K562 (cell line): ENCODE results near the gene SAFB. TPM values are rescaled to one million over a fixed set of nuclear protein-coding genes. Genes with fewer than 3 reads are reported as not detected.

Source experiments
- CCAR2 ChIP-seq: fragments of 200-400 bp; formaldehyde crosslinking; IDR thresholded peaks from 2 replicates; pipeline ENCODE4 v1.6.1; 2017; ENCODE audit warnings: mild to moderate bottlenecking, low read depth, low read length
- FOXA1 ChIP-seq: fragments of 450-650 bp; IDR thresholded peaks from 2 replicates; pipeline ENCODE4 v1.6.1; 2016; ENCODE audit warnings: mild to moderate bottlenecking, borderline replicate concordance
- PHF21A ChIP-seq: fragments of 450-650 bp; IDR thresholded peaks from 2 replicates; pipeline ENCODE4 v1.6.1; 2017; ENCODE audit warnings: low read depth, borderline replicate concordance
- SNIP1 ChIP-seq: fragments of 450-650 bp; IDR thresholded peaks from 2 replicates; pipeline ENCODE4 v1.7.1; 2017; ENCODE audit warnings: low read depth, mild to moderate bottlenecking
- TCF7L2 ChIP-seq: fragments of 150-350 bp; IDR thresholded peaks from 2 replicates; pipeline ENCODE4 v1.6.1; 2016; ENCODE audit warnings: low read depth, mild to moderate bottlenecking, low read length, moderate library complexity
- ZNF165 ChIP-seq: fragments of 250-450 bp; sonication (Bioruptor Pico); IDR thresholded peaks from 2 replicates; pipeline ENCODE4 v1.4.0; 2020; ENCODE audit warnings: borderline replicate concordance
- ZNF589 ChIP-seq: fragments of 200-800 bp; sonication (Bioruptor generic); IDR thresholded peaks from 2 replicates; pipeline ENCODE4 v1.6.1; 2016; ENCODE audit warnings: low read depth, missing genetic modification characterization, missing compliant biosample characterization
- polyA plus RNA-seq, 8 experiments: library from polyadenylated mRNA; depleted of rRNA in 4 of 8; stranded (reverse) in 5 of 8; unstranded in 3 of 8; fragments of >200 nt; fragmentation: Nextera tagmentation in 2 of 8; fragmentation: Illumina TruSeq in 1 of 8; extraction: Ambion mirVana in 2 of 8; extraction: Trizol in 1 of 8; gene quantifications; 2 replicates each; pipeline versions ENCODE4 v1.2.1 to v1.2.3, GENCODE V29; 2011 to 2014; ENCODE audit warnings: inconsistent platforms in 1 of 8, missing spikeins in 1 of 8
- total RNA-seq, 7 experiments: library from RNA; depleted of rRNA in 6 of 7; stranded (reverse); fragments of >200 nt in 6 of 7; fragmentation: Illumina TruSeq in 2 of 7; extraction: Trizol in 2 of 7; gene quantifications; 2 replicates each; pipeline versions ENCODE4 v1.2.1 to v1.2.3, GENCODE V29; 2011 to 2021; ENCODE audit warnings: low replicate concordance in 1 of 7
- TF ChIP-seq, protein P1 (sequence below): fragments of 200-600 bp; sonication (generic); IDR thresholded peaks from one replicate; pipeline ENCODE4 v1.6.1; 2012; ENCODE audit warnings: mild to moderate bottlenecking, low read depth, low read length, inconsistent platforms
- TF ChIP-seq, protein P2 (sequence below): sonication (generic); formaldehyde crosslinking; IDR thresholded peaks from 2 replicates; pipeline ENCODE4 v1.8.0; 2023; ENCODE audit warnings: mild to moderate bottlenecking, missing genetic modification reagents
- TF ChIP-seq, protein P3 (sequence below), 2 experiments: fragments of 450-650 bp in 1 of 2; IDR thresholded peaks; 2 replicates each; pipeline ENCODE4 v1.6.1; 2011 to 2017; ENCODE audit warnings: low read depth in 2 of 2, antibody characterized with exemption in 1 of 2, borderline replicate concordance in 1 of 2, low read length in 1 of 2, mild to moderate bottlenecking in 1 of 2, mixed read lengths in 1 of 2; ENCODE audit not compliant: control insufficient read depth in 1 of 2

Gene SAFB
- total and polyA plus RNA-seq, 9 of the 15 experiments (the other 6 are each of a cell fraction or from before 2014, with no cell fraction given), result 1.1 to 151 (median 83.1) TPM

DNA sequence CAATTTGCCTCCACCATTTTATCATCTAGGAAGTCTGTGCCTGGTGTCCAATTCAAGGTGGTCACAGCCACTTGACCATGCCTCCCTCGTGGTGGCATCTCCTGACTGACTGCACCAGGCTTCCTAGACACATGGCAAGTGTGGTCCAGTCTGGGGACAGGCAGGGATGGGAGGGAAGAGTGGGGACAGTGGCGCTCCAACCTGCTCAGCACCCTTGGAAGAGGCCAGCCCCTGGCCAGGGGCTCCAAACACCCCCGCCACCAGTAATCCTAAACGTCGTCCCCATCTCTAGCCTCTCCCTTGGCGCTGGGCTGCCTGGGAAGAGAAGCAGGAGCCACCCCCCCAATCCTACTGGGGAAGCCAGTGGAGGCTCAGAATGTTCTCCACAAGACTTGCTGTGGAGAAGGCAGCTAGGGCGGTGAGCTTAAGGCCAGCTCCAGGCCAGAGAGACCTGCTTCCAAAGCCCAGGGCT, 69.9 kb downstream of the SAFB start (continued):
- TF ChIP-seq, protein P1, sequence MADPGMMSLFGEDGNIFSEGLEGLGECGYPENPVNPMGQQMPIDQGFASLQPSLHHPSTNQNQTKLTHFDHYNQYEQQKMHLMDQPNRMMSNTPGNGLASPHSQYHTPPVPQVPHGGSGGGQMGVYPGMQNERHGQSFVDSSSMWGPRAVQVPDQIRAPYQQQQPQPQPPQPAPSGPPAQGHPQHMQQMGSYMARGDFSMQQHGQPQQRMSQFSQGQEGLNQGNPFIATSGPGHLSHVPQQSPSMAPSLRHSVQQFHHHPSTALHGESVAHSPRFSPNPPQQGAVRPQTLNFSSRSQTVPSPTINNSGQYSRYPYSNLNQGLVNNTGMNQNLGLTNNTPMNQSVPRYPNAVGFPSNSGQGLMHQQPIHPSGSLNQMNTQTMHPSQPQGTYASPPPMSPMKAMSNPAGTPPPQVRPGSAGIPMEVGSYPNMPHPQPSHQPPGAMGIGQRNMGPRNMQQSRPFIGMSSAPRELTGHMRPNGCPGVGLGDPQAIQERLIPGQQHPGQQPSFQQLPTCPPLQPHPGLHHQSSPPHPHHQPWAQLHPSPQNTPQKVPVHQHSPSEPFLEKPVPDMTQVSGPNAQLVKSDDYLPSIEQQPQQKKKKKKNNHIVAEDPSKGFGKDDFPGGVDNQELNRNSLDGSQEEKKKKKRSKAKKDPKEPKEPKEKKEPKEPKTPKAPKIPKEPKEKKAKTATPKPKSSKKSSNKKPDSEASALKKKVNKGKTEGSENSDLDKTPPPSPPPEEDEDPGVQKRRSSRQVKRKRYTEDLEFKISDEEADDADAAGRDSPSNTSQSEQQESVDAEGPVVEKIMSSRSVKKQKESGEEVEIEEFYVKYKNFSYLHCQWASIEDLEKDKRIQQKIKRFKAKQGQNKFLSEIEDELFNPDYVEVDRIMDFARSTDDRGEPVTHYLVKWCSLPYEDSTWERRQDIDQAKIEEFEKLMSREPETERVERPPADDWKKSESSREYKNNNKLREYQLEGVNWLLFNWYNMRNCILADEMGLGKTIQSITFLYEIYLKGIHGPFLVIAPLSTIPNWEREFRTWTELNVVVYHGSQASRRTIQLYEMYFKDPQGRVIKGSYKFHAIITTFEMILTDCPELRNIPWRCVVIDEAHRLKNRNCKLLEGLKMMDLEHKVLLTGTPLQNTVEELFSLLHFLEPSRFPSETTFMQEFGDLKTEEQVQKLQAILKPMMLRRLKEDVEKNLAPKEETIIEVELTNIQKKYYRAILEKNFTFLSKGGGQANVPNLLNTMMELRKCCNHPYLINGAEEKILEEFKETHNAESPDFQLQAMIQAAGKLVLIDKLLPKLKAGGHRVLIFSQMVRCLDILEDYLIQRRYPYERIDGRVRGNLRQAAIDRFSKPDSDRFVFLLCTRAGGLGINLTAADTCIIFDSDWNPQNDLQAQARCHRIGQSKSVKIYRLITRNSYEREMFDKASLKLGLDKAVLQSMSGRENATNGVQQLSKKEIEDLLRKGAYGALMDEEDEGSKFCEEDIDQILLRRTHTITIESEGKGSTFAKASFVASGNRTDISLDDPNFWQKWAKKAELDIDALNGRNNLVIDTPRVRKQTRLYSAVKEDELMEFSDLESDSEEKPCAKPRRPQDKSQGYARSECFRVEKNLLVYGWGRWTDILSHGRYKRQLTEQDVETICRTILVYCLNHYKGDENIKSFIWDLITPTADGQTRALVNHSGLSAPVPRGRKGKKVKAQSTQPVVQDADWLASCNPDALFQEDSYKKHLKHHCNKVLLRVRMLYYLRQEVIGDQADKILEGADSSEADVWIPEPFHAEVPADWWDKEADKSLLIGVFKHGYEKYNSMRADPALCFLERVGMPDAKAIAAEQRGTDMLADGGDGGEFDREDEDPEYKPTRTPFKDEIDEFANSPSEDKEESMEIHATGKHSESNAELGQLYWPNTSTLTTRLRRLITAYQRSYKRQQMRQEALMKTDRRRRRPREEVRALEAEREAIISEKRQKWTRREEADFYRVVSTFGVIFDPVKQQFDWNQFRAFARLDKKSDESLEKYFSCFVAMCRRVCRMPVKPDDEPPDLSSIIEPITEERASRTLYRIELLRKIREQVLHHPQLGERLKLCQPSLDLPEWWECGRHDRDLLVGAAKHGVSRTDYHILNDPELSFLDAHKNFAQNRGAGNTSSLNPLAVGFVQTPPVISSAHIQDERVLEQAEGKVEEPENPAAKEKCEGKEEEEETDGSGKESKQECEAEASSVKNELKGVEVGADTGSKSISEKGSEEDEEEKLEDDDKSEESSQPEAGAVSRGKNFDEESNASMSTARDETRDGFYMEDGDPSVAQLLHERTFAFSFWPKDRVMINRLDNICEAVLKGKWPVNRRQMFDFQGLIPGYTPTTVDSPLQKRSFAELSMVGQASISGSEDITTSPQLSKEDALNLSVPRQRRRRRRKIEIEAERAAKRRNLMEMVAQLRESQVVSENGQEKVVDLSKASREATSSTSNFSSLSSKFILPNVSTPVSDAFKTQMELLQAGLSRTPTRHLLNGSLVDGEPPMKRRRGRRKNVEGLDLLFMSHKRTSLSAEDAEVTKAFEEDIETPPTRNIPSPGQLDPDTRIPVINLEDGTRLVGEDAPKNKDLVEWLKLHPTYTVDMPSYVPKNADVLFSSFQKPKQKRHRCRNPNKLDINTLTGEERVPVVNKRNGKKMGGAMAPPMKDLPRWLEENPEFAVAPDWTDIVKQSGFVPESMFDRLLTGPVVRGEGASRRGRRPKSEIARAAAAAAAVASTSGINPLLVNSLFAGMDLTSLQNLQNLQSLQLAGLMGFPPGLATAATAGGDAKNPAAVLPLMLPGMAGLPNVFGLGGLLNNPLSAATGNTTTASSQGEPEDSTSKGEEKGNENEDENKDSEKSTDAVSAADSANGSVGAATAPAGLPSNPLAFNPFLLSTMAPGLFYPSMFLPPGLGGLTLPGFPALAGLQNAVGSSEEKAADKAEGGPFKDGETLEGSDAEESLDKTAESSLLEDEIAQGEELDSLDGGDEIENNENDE, result no peak
- TF ChIP-seq ZNF165, result no peak
- no peak for TF ChIP-seq CCAR2
- TF ChIP-seq, protein P2, sequence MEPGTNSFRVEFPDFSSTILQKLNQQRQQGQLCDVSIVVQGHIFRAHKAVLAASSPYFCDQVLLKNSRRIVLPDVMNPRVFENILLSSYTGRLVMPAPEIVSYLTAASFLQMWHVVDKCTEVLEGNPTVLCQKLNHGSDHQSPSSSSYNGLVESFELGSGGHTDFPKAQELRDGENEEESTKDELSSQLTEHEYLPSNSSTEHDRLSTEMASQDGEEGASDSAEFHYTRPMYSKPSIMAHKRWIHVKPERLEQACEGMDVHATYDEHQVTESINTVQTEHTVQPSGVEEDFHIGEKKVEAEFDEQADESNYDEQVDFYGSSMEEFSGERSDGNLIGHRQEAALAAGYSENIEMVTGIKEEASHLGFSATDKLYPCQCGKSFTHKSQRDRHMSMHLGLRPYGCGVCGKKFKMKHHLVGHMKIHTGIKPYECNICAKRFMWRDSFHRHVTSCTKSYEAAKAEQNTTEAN (CRISPR knock-in tag), result no peak
- TF ChIP-seq ZNF589 (CRISPR knock-in tag), result no peak
- TF ChIP-seq PHF21A, result no peak
- TF ChIP-seq FOXA1, result no peak
- no peak for TF ChIP-seq SNIP1
- no peak for TF ChIP-seq TCF7L2
- TF ChIP-seq, protein P3, sequence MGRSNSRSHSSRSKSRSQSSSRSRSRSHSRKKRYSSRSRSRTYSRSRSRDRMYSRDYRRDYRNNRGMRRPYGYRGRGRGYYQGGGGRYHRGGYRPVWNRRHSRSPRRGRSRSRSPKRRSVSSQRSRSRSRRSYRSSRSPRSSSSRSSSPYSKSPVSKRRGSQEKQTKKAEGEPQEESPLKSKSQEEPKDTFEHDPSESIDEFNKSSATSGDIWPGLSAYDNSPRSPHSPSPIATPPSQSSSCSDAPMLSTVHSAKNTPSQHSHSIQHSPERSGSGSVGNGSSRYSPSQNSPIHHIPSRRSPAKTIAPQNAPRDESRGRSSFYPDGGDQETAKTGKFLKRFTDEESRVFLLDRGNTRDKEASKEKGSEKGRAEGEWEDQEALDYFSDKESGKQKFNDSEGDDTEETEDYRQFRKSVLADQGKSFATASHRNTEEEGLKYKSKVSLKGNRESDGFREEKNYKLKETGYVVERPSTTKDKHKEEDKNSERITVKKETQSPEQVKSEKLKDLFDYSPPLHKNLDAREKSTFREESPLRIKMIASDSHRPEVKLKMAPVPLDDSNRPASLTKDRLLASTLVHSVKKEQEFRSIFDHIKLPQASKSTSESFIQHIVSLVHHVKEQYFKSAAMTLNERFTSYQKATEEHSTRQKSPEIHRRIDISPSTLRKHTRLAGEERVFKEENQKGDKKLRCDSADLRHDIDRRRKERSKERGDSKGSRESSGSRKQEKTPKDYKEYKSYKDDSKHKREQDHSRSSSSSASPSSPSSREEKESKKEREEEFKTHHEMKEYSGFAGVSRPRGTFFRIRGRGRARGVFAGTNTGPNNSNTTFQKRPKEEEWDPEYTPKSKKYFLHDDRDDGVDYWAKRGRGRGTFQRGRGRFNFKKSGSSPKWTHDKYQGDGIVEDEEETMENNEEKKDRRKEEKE (IDR thresholded peaks at IDR 0.05; ENCODE audit: borderline replicate concordance in 1 of 2, control insufficient read depth in 1 of 2, low read depth in 2 of 2, low read length in 1 of 2), result no peak
